IMR-90 (cell line): ENCODE results near the gene CELSR1. TPM values are rescaled to one million over a fixed set of nuclear protein-coding genes. Genes with fewer than 3 reads are reported as not detected.

Experiments used
- ATAC-seq: fragments of 200-7000 bp; cut with Tn5 transposase; 2 replicates; pipeline ENCODE4 v1.9.1; 2020; ENCODE audit warnings: low read depth, mild to moderate bottlenecking, moderate library complexity
- BruUV-seq: library from RNA; stranded (reverse); fragments of 400-500 nt; replicated peaks from 2 replicates; lab custom pipeline; 2021; lab: Mats Ljungman, UMichigan
- CTCF ChIA-PET: fragments of 300-600 bp; formaldehyde crosslinking; extraction: SDS; loops from one replicate; lab custom pipeline; 2021; ENCODE audit warnings: antibody characterized with exemption; lab: Yijun Ruan, JAX
- POLR2A ChIA-PET: fragments of 300-600 bp; sonication (Branson Sonifier 250); formaldehyde crosslinking; loops from one replicate; lab custom pipeline; 2022; ENCODE audit warnings: antibody characterized with exemption; ENCODE audit not compliant: unreplicated experiment; lab: Charles Lee
- DNase-seq: peaks from one replicate; pipeline ENCODE4 v3.0.0; 2013
- H2AFZ ChIP-seq: replicated peaks from 2 replicates; pipeline ENCODE3; 2013; ENCODE audit warnings: low read length, mild to moderate bottlenecking; ENCODE audit not compliant: poor library complexity
- H2AK5ac ChIP-seq: 2 replicates; pipeline ENCODE4 v1.6.1; 2013; ENCODE audit warnings: low read depth, low read length, inconsistent platforms
- H2AK9ac ChIP-seq: replicated peaks from 2 replicates; pipeline ENCODE3; 2013; ENCODE audit warnings: mild to moderate bottlenecking, low read depth, low read length, moderate library complexity; ENCODE audit not compliant: poor library complexity
- H2BK120ac ChIP-seq: 2 replicates; pipeline ENCODE4 v1.6.1; 2013; ENCODE audit warnings: low read depth, low read length, inconsistent platforms
- H2BK15ac ChIP-seq: 3 replicates; pipeline ENCODE4 v1.6.1; 2013; ENCODE audit warnings: low read depth, low read length, inconsistent platforms
- H2BK20ac ChIP-seq: 2 replicates; pipeline ENCODE4 v1.6.1; 2013; ENCODE audit warnings: low read depth, mild to moderate bottlenecking, inconsistent platforms, low read length, moderate library complexity
- H2BK5ac ChIP-seq: 2 replicates; pipeline ENCODE4 v1.6.1; 2013; ENCODE audit warnings: mild to moderate bottlenecking, low read depth, low read length, inconsistent platforms; ENCODE audit not compliant: poor library complexity, severe bottlenecking
- H3K14ac ChIP-seq: replicated peaks from 2 replicates; pipeline ENCODE4 v1.6.1; 2013; ENCODE audit warnings: low read depth, low read length, inconsistent platforms
- H3K18ac ChIP-seq: 2 replicates; pipeline ENCODE4 v1.6.1; 2013; ENCODE audit warnings: low read depth, low read length, control low read depth
- H3K23ac ChIP-seq: 2 replicates; pipeline ENCODE4 v1.6.1; 2013; ENCODE audit warnings: low read depth, low read length, inconsistent platforms
- H3K27ac ChIP-seq: 2 replicates; pipeline ENCODE4 v1.5.1; 2013; ENCODE audit warnings: mild to moderate bottlenecking, control low read depth, low read length; ENCODE audit not compliant: insufficient read depth
- H3K27me3 ChIP-seq: 2 replicates; pipeline ENCODE4 v1.6.1; 2013; ENCODE audit warnings: low read length; ENCODE audit not compliant: control insufficient read depth, insufficient read depth
- H3K36me3 ChIP-seq: 2 replicates; pipeline ENCODE4 v1.6.1; 2013; ENCODE audit warnings: low read length, mixed read lengths; ENCODE audit not compliant: control insufficient read depth, insufficient read depth
- H3K4ac ChIP-seq: 2 replicates; pipeline ENCODE4 v1.6.1; 2013; ENCODE audit warnings: low read depth, low read length, inconsistent platforms
- H3K4me1 ChIP-seq: 2 replicates; pipeline ENCODE4 v1.6.1; 2013; ENCODE audit warnings: low read length, mixed read lengths; ENCODE audit not compliant: control insufficient read depth, insufficient read depth
- H3K4me2 ChIP-seq: 2 replicates; pipeline ENCODE4 v1.6.1; 2013; ENCODE audit warnings: low read depth, mild to moderate bottlenecking, control low read depth, low read length, moderate library complexity
- H3K4me3 ChIP-seq: 2 replicates; pipeline ENCODE4 v1.5.1; 2013; ENCODE audit warnings: low read depth, mild to moderate bottlenecking, control low read depth, low read length, moderate library complexity; ENCODE audit not compliant: insufficient read depth
- H3K56ac ChIP-seq: 2 replicates; pipeline ENCODE4 v1.6.1; 2013; ENCODE audit warnings: low read length, inconsistent platforms; ENCODE audit not compliant: insufficient read depth; ENCODE audit errors: extremely low read depth
- H3K79me1 ChIP-seq, 2 experiments: 2 replicates each; pipeline ENCODE4 v1.6.1; 2013; ENCODE audit warnings: low read length in 2 of 2, inconsistent platforms in 1 of 2, low read depth in 1 of 2
- H3K9ac ChIP-seq: 2 replicates; pipeline ENCODE4 v1.6.1; 2013; ENCODE audit warnings: low read depth, low read length, control low read depth
- H3K9me1 ChIP-seq: 2 replicates; pipeline ENCODE4 v1.6.1; 2013; ENCODE audit warnings: low read length, inconsistent platforms; ENCODE audit not compliant: insufficient read depth
- H3K9me3 ChIP-seq: 2 replicates; pipeline ENCODE4 v1.6.1; 2013; ENCODE audit warnings: low read length; ENCODE audit not compliant: control insufficient read depth, insufficient read depth
- H4K20me1 ChIP-seq: 2 replicates; pipeline ENCODE4 v1.6.1; 2013; ENCODE audit warnings: low read length, inconsistent platforms; ENCODE audit not compliant: insufficient read depth
- H4K5ac ChIP-seq: 2 replicates; pipeline ENCODE4 v1.6.1; 2013; ENCODE audit warnings: mild to moderate bottlenecking, low read depth, low read length, control low read depth
- H4K8ac ChIP-seq, 2 experiments: 2 replicates each; pipeline ENCODE4 v1.6.1; 2013; ENCODE audit warnings: low read depth in 2 of 2, low read length in 2 of 2, control low read depth in 1 of 2, inconsistent platforms in 1 of 2
- H4K91ac ChIP-seq: 2 replicates; pipeline ENCODE4 v1.6.1; 2013; ENCODE audit warnings: low read depth, low read length, inconsistent platforms; ENCODE audit not compliant: insufficient read depth
- BHLHE40 ChIP-seq: fragments of 150-350 bp; IDR thresholded peaks from 2 replicates; pipeline ENCODE4 v1.6.1; 2016; ENCODE audit warnings: mild to moderate bottlenecking, low read depth, low read length
- CEBPB ChIP-seq: IDR thresholded peaks from 2 replicates; pipeline ENCODE4 v1.6.1; 2012; ENCODE audit warnings: low read depth, low read length, improper control_type of control experiment
- CHD1 ChIP-seq: IDR thresholded peaks from 2 replicates; pipeline ENCODE4 v1.6.1; 2012; ENCODE audit warnings: low read depth, low read length, improper control_type of control experiment
- FOS ChIP-seq: fragments of 150-350 bp; IDR thresholded peaks from 2 replicates; pipeline ENCODE4 v1.6.1; 2016; ENCODE audit warnings: low read depth, low read length
- MAFK ChIP-seq: IDR thresholded peaks from 2 replicates; pipeline ENCODE4 v1.6.1; 2012; ENCODE audit warnings: low read depth, low read length, improper control_type of control experiment
- MAZ ChIP-seq: IDR thresholded peaks from 2 replicates; pipeline ENCODE4 v1.6.1; 2012; ENCODE audit warnings: low read depth, mild to moderate bottlenecking, low read length, improper control_type of control experiment, moderate library complexity, borderline replicate concordance
- MXI1 ChIP-seq: IDR thresholded peaks from 2 replicates; pipeline ENCODE4 v1.6.1; 2012; ENCODE audit warnings: low read depth, mild to moderate bottlenecking, low read length, moderate library complexity, borderline replicate concordance
- NFE2L2 ChIP-seq: fragments of 150-350 bp; IDR thresholded peaks from 2 replicates; pipeline ENCODE4 v1.6.1; 2016; ENCODE audit warnings: low read depth, mild to moderate bottlenecking, low read length
- POLR2A ChIP-seq: IDR thresholded peaks from 2 replicates; pipeline ENCODE4 v1.6.1; 2012; ENCODE audit warnings: mild to moderate bottlenecking, low read depth, low read length
- RAD21 ChIP-seq: IDR thresholded peaks from 2 replicates; pipeline ENCODE4 v1.6.1; 2012; ENCODE audit warnings: low read length, improper control_type of control experiment
- RCOR1 ChIP-seq: IDR thresholded peaks from 2 replicates; pipeline ENCODE4 v1.6.1; 2012; ENCODE audit warnings: mild to moderate bottlenecking, low read length, improper control_type of control experiment; ENCODE audit not compliant: insufficient replicate concordance
- RFX5 ChIP-seq: IDR thresholded peaks from 2 replicates; pipeline ENCODE4 v1.8.0; 2012; ENCODE audit warnings: low read depth, mild to moderate bottlenecking, low read length, moderate library complexity
- SMC3 ChIP-seq: fragments of 150-350 bp; IDR thresholded peaks from 2 replicates; pipeline ENCODE4 v1.6.1; 2016; ENCODE audit warnings: low read depth, mild to moderate bottlenecking, antibody characterized with exemption, low read length, moderate library complexity
- WGBS, 2 experiments: methylation state at CpG; one replicate each; pipeline versions ENCODE4 v1.1.5 to v1.1.7; 2013; ENCODE audit warnings: missing lambda C conversion rate in 2 of 2; ENCODE audit not compliant: insufficient read length in 1 of 2; ENCODE audit errors: extremely low coverage in 2 of 2; 5-methylcytosine and 5-hydroxymethylcytosine counted together
- dilution Hi-C: fragments of 300-500 bp; cut with HindIII; formaldehyde crosslinking; loops from one replicate; pipeline ENCODE4 v1.14.3; 2018; ENCODE audit warnings: low sequenced_read_pairs; ENCODE audit not compliant: unreplicated experiment
- in situ Hi-C: fragments of 300-500 bp; cut with MboI; formaldehyde crosslinking; loops from 3 replicates; pipeline ENCODE4 v1.14.3; 2019; ENCODE audit warnings: low sequenced_read_pairs, inconsistent platforms, mixed read lengths
- intact Hi-C: fragments of 100-400 bp; cut with micrococcal nuclease; formaldehyde crosslinking; loops from 2 replicates; pipeline ENCODE4 v1.10.0; 2022
- polyA plus RNA-seq, 3 experiments: library from polyadenylated mRNA; depleted of rRNA; stranded (reverse); fragments of >200 nt; gene quantifications; 2 replicates each; pipeline ENCODE4 v1.2.3, GENCODE V29; 2012; ENCODE audit warnings: low replicate concordance in 1 of 3
- total RNA-seq: library from RNA; depleted of rRNA; stranded (reverse); fragments of >200 nt; gene quantifications from 2 replicates; pipeline ENCODE4 v1.2.3, GENCODE V29; 2012
- TF ChIP-seq, protein P1 (sequence below): fragments of 150-350 bp; IDR thresholded peaks from 2 replicates; pipeline ENCODE4 v1.6.1; 2017; ENCODE audit warnings: mild to moderate bottlenecking, antibody characterized with exemption, low read length, low read depth

Gene CELSR1
- total and polyA plus RNA-seq, 2 of the 4 experiments (the other 2 are of a cell fraction): 0.36 to 0.82 TPM

DNA sequence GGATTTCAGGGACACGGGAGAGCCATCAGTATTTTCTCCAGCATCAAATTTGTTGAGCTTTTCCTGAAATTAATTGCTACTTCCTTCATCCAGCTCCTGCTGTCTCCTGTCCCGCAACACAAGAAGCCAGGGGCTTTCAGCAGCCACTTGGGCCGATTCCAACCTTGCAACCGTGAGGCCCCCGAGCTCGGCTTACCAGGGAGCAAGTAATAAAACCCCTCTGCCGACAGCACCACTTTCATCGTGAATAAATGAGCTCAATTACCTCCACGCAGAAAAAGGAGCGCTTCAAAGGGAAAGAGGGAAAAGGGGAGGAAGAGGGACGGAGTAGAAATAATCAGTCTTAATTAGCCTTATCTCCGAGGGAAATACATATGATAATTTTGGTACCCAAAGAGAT lies 76.6 kb downstream of the CELSR1 start:
- Histone ChIP-seq H3K27ac (no peak overlapping the region), H3K4me2 (no peak overlapping the region), H3K56ac (no peak overlapping the region), H2BK15ac (no peak overlapping the region), H3K27me3 (peaks cover 18% of the 10 kb centered on the region), H3K9me3 (no peaks in the 10 kb centered on the region), H3K4me1 (0 out of 2 replicates have a peak, but pooled peaks cover 1% of the 10 kb centered on the region), H3K79me1 (no peaks in the 10 kb centered on the region), H4K5ac (no peak overlapping the region), H3K36me3 (no peaks in the 10 kb centered on the region), H2AK5ac (no peak overlapping the region), H3K9ac (no peak overlapping the region), H2AFZ (no peak overlapping the region), H4K8ac (no peak overlapping the region), H3K18ac (no peak overlapping the region), H2BK5ac (no peak overlapping the region), H4K20me1 (no peaks in the 10 kb centered on the region), H3K23ac (no peak overlapping the region), H3K4ac (no peak overlapping the region), H3K4me3 (no peak overlapping the region), H3K14ac (no peak overlapping the region), H2BK120ac (no peak overlapping the region), H3K9me1 (peaks cover 4% of the 10 kb centered on the region; the same call in 1 of the 2 replicates), H4K91ac (no peak overlapping the region), H2BK20ac (no peak overlapping the region), H2AK9ac (no peak overlapping the region)
- ChIA-PET CTCF (no interaction called here), POLR2A (no interaction called here)
- no peak for ATAC-seq
- no TSS peak for BruUV-seq
- intact Hi-C loops (no loop called here), in situ Hi-C loops (no loop called here), dilution Hi-C loops (no loop called here)
- WGBS, 2 experiments: 14% methylated on average over 1 of the region's 12 CpGs; no CpG with 5 or more reads in 1 of the 2 experiments
- no peak for DNase-seq
- TF ChIP-seq MXI1 (no peak), SMC3 (no peak), NFE2L2 (no peak), CHD1 (no peak), FOS (no peak), POLR2A (no peak), RFX5 (no peak), CEBPB (no peak), RCOR1 (no peak), MAFK (no peak), MAZ (no peak), RAD21 (no peak), BHLHE40 (no peak)
- TF ChIP-seq, protein P1, sequence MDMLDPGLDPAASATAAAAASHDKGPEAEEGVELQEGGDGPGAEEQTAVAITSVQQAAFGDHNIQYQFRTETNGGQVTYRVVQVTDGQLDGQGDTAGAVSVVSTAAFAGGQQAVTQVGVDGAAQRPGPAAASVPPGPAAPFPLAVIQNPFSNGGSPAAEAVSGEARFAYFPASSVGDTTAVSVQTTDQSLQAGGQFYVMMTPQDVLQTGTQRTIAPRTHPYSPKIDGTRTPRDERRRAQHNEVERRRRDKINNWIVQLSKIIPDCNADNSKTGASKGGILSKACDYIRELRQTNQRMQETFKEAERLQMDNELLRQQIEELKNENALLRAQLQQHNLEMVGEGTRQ: no peak
